GM18868 (cell line): ENCODE measurements around the gene SDCCAG8.
A peak's percentile ranks its signal among the peaks of the same experiment; 100 is the strongest.

Experiments used
- ATAC-seq: cut with Tn5 transposase; IDR thresholded peaks from one replicate; pipeline ENCODE4 v1.9.1; 2021; ENCODE audit warnings: mild to moderate bottlenecking, moderate library complexity; ENCODE audit not compliant: unreplicated experiment

Gene SDCCAG8

DNA sequence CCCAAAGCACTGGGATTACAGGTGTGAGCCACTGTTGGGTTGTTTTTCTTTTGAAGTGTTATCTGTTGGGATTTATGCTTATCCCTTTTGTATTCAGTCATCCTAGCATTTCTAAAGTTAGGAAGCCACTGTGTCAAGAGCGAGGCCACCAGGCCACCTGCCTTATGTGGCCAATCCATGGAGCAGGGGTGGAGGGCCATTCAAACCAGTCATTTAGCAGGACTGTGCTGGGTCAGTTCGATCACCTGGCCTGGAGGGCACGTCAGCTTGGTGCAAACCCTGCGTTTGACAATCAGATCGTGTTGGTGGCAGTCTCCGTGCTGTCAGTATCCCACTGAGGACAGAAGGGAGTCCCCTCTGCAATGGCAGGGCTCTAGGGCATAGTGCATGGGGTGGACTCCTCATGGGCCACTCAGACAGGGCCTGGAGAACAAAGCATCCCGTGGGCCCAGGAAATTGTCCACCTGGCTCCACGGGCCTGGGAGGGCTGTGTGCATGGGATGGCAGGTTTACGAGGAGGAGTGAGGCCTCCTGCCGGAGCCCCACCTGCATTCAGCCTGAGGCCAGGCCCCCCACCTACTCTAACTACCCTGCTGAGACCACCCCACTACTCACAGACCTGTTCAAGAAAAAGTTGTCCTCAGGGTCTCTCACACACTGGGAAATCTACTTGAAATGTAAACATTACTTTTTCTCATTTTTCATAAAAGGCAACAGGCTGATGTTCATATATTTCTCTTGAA is 242.3 kb downstream of the SDCCAG8 start:
- no peak for ATAC-seq

GRCh38 chr1:243499248-243499647 is 243.4 kb downstream of the SDCCAG8 start:
- ATAC-seq = no peak

GRCh38 chr1:243499711-243500110 is 243.9 kb downstream of the SDCCAG8 start:
- ATAC-seq = no peak

DNA sequence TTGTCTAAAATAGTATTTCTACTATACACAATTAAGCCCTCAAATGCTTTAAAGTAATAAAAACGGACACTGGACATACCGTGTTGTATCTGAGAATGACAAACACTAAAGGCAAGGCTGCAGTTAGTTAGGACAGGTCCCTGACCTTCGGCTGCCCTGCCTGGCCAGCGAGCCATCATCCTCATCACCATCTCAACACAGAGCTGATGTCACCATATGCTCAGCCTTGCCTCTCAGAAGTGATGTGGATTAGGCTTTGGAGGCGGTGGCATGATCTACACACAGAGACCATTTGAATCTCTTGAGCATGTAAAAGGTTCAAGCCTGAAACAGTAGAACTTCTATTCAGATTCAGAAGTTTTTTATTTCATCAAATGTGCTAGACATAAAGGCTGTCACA is 244.7 kb downstream of the SDCCAG8 start:
- no peak for ATAC-seq

GRCh38 chr1:243501002-243501401 is 245.2 kb downstream of the SDCCAG8 start:
- no peak for ATAC-seq

- no peak for ATAC-seq
Measured at GRCh38 chr1:243503155-243503554, 247.3 kb downstream of the SDCCAG8 start.

GRCh38 chr1:243505986-243506689 is 250.3 kb downstream of the SDCCAG8 start:
- peak; percentile 84 for ATAC-seq

DNA sequence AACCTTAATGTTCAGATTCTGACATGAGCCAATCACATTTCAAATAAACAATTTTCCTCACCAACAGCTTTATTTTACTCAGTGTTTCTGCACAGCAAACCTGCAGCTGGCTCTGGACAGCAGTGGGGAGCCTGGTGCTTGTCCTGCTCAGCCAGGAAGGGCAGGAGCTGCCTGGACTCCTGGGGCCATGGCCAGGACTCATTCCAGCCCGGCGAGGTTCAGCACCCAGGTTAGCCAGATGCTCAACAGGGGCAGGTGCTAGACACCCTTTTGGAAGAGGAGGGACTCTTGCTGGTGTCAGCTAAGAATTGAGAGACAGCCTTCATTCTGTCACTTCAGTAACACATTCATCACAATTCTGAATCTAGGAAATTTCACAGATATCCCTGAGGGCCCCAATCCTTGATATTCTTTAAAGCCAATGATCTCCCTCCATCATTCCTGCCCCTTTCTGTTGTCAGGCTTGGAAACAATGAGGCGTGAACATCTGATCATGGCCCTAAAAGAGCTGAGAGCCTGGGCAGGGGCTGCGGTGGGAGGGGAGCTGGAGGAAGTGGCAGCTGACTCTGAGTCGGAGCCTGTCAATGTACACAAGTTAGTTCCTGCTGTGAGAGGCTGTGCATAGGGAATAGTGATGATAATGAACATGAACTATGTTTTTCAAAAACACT is 251.3 kb downstream of the SDCCAG8 start:
- no peak for ATAC-seq

DNA sequence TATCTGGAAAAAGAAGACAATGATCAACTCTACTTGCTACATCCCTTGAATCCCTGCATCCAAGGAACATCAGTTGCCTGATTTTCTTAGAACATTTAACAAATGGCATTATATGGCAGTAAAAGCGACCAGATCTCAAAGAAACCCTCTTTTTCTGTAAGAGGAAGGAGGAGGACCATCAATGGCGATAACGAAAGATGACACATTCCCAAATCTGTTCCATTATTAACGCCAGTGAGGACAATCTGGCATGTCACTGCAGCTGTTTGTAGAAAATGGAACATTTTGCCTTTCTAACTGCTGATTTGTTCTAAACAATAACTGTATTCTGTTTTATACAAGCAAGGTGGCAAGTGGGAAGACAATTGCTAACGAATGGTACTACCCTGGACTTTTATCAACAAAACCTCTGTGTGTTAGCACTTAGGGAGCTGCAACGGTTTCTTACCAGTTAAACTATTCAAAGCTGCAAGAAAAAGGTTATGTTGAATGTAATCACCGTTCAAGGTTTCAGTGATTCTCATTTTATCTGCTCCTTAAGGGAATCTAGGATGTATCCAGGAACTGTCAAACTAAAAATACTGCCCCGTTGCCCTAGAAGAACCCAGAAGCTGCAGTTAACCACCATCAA is 251.9 kb downstream of the SDCCAG8 start:
- peak; percentile 2 for ATAC-seq

DNA sequence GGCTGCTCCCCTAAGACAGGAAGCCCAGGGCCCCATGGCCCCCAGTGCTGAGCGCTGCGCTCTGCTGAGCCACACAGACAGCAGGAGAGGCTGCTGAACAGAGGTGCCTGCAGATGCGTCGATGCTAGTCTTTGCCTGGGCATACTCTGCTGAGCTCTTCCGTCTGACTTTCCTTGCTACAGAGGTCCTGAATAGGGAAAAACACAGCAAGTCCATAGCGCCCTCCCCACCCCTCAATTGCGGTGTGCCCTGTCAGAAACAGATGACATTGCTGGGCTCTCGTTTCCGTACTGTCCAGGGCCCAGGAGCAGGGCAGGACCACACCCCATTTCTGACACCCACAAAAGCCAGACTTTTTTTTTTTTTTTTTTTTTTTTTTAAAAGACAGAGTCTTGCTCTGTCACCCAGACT is 252.5 kb downstream of the SDCCAG8 start:
- peak; percentile 79 for ATAC-seq

DNA sequence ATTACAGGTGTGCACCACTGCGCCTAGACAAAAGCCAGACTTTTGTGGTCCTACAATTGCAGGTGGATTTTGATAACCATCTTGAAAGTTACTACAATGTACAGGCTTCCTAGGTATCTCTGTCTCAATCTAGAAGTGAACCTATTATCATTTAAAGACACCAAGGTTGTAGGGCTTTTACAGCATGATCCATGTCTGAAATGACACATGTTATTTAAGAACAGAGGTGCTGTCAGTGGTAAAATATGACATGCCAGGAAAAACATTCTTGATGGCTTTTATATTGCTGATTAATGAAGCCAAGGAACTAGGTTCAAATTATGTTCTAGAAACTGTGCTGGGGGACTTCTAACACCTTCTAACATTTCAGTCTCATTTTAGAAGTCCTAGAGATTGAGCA is 253.1 kb downstream of the SDCCAG8 start:
- no peak for ATAC-seq

- ATAC-seq = no peak
Measured at GRCh38 chr1:243510928-243511327, 255.1 kb downstream of the SDCCAG8 start.

GRCh38 chr1:243513726-243514491 is 258.1 kb downstream of the SDCCAG8 start:
- peak; percentile 89 for ATAC-seq

- ATAC-seq = no peak
Measured at GRCh38 chr1:243514927-243515326, 259.1 kb downstream of the SDCCAG8 start.

- no peak for ATAC-seq
Measured at GRCh38 chr1:243520831-243521230, 265.0 kb downstream of the SDCCAG8 start.

DNA sequence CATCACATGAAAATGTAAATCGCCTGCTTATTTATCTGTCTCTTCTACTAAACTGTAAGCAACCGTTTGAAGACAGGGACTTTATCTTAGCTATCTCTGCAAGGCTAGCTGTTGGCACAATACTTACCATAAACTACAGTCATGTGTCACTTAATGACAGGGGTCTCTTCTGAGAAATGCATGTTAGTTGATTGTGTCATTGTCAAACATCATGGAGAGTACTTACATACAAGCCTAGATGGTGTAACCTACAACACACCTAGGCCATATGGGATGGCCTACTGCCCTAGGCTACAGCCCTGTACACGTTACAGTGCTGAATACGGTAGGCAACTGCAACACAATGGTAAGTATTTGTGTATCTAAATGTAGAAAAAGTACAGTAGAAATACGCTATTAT is 267.9 kb downstream of the SDCCAG8 start:
- no peak for ATAC-seq

DNA sequence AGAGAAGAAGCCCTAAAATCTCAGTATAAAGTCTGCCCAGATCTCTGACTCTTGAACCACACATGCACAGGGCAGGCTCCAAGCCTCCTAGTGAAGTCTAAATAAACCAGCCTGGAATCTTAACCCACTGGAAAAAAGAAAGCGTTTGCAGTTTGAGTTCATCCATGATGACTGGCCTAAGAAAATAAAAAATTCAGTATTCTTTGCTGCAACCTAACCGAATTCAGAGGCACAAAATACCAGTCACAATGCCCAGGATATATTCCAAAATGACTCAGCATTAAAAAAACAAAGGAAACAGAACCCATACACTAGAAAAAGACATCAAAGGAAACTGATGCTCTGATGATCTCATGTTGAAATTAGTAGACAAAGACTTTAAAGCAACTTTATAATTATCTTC is 269.2 kb downstream of the SDCCAG8 start:
- ATAC-seq = no peak

DNA sequence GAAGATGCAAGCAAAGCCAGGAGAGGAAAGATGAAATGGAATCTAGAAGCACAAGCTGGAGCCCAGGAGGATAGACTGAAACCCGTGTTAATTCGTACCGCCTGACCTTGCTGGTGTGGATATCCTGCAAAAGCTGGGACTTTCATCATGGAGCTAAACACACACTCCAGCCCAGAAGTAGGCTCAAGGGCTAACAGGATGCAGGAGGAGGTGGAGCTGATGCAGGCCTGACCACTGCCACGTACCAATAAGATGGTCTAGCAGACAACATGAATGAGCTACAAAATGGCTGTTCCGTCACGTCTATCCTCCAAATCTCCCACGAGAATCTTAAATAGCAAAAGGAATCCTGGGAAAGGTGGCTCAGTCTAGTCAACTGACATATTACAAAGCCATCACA is 270.3 kb downstream of the SDCCAG8 start:
- ATAC-seq = no peak

GRCh38 chr1:243528459-243529121 is 272.7 kb downstream of the SDCCAG8 start:
- ATAC-seq = no peak

GRCh38 chr1:243529512-243529911 is 273.7 kb downstream of the SDCCAG8 start:
- ATAC-seq = no peak
